HUDEP-2 (cell line): ENCODE results near the gene APOL3.
A peak's percentile ranks its signal among the peaks of the same experiment; 100 is the strongest.
"Not testable (repeated sequence)": the region's sequence is repeated elsewhere in the genome, so short reads cannot be mapped to it uniquely, and the experiment has no call there.

Experiments
- DNase-seq, 76 experiments: peaks; one replicate each; lab custom pipeline; 2025; ENCODE audit not compliant: unreplicated experiment in 76 of 76; lab: John Stamatoyannopoulos, UW

Gene APOL3

DNA sequence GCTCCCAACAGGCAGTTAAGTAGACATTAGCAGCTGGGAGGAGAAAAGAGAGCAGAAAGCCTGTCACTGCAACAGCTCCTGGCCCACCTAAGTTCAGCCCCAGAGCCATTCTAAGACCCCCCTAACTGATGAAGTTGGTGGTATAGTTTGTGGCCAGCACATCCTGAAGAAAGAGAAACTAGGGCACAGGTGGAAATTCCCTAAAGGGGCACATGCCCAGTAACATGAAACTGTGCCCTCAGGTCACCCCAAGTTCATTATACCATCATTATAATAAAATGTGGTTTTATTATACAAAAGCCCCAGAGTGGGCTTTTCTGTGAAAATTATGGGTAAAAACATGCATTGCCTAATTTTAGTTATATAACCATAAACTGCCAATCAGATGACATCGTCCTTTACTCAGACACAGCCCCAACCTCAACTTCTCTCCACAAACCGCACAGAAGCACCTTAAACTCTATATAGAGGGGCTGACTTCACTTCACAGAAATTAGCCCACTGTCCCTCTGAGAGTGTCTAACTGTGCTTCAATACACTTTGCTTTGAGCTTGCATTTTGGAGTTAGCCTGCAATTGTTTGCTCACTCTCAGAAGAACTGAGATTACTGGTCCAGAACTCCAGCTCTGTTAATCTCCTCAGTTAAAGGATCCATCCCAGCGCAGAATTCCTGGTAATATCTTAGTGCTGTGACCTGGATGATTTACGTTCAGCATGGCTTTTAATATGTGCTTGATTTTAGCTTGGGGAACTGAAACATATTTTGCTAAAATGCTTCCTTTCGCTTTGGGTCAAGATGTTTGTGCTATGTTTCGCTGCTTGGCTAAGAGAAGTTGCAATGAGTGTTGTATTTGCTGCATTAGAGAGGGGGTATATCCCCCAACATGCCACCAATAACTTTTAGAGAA is 1.8 kb upstream of the APOL3 start:
- no peak for DNase-seq

DNA sequence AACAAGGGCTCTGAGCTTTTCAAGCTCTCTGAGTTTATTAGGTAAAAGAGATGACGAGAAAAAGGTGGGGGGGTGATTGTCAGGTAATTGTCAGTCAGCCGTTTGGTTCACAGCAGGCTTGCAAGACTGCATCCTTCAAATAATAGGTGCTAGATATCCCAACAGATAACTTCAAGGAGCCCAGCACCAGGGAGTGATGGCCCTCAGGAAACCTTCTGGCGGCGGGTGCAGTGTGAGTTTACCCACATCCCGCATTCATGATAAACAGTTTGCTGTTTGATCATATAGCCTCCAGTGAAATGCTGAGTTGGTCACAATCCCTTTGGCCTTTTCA is 1.2 kb upstream of the APOL3 start:
- DNase-seq, result not testable (repeated sequence)

DNA sequence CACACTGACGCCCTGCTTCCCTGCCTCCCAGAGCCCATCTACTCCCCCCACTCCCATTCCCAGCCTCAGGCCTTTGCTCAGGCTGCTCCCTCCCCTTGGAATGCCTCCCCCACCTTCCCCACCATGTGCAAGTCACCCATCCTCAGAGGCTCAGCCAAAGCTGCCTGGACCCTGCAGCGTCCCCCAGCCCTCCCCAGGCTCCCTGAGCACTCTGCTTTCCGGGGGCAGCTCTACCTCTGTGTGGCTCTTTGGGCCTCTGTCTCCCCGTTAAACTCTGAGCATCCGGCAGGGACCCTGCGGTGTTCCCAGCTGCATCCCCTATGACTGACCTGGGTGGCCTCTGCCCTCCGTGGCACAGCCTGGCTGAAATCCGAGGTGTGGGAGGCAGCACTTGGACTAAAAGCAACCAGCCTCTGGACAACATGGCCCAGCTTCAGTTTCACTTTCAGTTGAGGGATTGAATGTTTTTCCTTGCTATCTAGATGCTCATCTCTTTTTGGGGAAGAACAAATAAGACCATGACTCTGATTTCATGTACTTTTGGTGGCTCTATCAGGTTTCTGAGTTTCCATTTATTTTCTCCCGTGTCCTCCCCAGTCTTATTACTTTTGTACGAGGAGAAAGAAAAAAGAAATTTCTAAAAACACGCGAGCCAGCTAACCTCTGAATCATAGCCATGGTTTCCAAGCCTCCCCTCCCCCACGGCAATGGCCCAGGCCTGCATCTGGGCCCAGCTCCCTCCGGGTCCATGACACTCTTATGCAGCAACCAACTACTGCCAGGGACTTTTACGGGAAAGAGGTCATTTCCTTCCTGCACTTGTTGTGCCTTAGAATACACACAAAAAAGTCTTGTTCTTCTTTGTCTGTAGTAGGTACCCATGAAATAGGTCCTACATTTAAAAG is 3.8 kb downstream of the APOL3 start:
- DNase-seq, result peak in 7 of 76 experiments; percentile 7 to 31 (median 16)

DNA sequence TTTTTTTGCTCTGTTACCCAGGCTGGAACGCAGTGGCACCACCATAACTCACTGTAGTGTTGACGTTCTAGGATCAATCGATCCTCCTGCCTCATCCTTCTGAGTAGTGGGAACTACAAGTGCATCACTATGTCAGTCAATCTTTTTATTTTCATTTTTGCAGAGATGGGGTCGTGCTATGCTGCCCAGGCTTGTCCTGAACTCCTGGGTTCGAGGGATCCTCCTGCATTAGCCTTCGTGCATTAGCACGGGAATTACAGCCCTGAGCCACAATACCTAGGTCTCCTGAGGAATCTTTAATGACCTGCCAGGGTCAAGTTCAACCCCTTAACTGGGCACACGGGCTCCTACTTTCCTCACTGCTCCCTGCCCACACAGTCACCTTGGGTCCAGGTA is 4.4 kb downstream of the APOL3 start:
- no peak for DNase-seq

DNA sequence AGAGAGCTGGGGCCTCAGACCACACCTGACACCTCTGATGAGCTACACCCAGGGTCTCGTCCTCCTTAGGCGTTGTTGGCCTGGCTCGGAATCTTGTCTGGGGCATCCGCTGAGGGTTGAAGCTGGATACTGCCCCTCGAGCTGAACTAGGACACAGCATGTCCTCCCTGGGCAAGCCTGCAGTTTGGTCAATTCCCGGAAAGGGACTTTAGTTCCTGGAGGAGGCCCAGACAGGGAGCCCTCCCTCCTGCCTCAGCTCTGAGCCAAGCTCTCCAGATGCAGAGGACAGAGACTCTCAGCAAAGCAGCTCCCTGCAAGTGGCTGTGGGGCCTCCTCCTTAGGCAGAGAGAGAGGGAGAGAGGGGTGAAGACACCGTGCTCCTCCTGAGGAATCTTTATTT is 4.9 kb downstream of the APOL3 start:
- peak in 2 of 76 experiments; percentile 11 to 12 for DNase-seq

DNA sequence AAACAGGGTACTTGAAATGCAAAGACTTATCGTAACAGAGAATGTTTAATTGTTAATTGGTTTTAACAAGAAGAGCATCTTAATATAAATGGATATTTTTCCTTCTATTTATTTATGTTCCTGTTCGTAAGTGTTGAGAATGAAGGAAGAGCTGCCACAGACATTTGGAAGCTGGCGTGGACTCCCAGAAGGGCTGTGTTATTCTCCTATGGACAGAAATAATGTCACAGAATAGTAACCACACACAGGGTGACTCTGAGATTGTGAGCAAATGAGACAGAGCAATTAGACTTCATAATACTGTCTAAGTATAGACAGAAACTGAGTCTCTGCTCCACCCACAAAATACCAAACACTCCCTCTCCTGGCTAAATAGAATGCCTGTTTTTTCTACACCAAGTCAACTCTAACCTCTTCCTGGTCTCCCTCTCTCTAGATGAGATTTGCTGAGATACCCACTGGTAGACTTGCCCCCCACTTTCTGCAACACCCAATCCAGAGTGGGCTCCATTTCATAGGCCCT is 6.1 kb downstream of the APOL3 start:
- no peak for DNase-seq

DNA sequence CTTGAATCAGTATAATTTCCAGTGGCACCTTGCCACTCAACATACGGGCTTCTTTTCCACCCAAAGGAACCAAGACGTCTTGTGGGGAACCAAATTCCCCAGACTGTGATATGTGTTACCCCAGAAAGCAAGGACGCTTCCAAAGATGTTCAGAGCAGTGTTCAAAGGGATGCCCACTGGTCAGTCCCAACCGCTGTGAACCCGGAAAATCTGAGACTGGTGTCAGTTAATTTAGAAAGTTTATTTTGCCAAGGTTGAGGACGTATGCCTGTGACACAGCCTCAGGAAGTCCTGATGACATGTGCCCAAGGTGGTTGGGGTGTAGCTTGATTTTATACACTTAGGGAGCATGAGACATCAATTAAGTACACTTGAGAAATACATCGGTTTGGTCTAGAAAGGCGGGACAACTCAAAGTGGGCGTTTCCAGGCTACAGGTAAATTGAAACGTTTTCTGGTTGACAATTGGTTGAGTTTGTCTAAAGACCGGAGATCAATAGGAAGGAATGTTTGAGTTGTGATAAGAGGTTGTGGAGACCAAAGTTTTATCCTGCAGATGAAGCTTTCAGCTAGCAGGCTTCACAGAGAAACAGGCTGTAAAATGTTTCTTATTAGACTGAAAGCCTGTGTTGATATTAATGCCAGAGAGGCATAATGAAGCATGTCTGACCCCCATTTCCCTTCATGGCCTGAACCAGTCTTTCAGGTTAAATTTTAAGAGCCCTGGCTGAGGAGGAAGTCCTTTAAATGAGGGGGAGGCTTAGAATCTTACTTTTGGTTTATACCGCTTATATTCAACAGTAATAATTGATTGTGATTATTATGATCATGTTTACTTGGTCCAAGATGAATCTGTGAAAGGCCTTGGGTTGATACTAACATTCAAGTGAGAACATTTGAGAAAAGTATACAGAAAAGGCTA is 6.8 kb downstream of the APOL3 start:
- no peak for DNase-seq

DNA sequence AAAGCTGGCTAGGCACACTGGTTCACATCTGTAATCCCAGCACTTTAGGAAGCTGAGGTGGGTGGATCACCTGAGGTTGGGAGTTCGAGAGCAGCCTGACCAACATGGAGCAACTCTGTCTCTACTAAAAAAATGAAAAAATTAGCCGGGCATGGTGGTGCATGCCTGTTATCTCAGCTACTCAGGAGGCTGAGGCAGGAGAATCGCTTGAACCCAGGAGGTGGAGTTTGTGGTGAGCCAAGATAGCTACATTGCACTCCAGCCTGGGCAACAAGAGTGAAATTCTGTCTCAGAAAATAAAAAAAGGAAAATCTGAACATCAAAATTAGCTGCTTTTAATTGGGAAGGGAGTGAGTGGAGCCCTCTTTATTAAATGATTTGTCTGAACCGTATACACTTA is 7.7 kb downstream of the APOL3 start:
- peak in 11 of 76 experiments; percentile 5 to 42 (median 15) for DNase-seq

DNA sequence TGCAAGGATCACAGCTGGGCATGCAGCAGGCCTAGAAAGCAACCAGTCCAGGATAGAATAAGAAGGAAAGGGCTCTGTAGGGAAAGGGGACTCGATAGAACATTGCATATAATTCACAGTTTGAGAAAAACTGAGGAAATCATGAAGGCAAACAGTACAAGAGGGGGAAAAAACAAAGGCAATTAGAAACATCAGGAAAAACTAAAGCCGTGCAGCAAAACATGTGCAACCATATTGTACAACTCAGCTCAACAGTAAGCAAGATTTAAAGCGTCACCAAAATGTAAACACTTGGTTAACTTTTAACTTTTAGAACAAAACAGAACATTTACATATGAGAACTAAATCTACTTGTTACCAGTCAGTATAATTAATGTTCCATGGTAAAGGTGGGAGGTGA is 8.5 kb downstream of the APOL3 start:
- no peak for DNase-seq

DNA sequence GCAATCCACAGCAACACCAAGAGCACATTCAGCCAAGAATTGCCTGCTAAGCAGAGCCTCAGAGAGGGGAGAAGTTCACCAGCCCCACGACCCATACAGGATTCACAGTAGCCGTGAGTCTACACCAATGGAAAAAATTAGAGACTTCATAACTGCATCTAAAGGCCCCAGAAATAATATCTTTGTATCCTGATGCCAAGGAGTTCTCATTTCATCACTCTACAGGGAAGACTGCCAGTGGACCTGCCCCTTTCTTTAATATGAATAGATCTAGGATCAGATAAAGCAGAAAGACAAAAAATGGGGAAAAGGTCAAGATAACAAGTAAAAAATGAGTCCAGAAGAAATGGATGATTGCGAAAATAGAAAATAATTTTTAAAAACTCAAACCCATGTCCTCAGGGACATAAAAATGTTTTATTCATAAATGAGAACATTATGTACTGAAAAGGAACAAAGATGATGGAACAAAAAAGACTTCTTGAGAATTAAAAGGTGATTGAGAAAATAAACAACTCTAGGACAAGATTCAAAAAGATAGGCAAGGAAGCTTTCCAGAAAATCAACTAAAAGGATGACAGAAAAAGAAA is 9.5 kb downstream of the APOL3 start:
- peak in 1 of 76 experiments; percentile 5 for DNase-seq

DNA sequence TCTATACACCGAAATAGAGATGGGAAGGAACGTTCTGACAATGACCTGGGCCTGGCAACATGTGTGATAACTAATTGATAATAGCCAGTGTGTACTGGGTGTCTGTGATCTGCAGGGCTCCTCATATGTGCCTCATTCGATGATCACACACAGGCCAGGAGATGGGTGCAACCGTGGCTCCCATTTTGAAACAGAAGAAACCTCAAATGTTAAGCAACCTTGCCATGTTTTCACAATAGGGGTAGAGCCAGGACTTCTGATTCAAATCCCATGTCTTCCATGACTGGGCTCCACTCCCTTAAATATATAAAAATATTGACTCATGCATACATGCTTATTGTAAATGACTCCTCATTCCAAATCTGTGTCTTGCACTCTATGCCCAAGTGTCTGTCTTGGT is 11.1 kb downstream of the APOL3 start:
- peak in 3 of 76 experiments; percentile 4 to 20 (median 19) for DNase-seq

DNA sequence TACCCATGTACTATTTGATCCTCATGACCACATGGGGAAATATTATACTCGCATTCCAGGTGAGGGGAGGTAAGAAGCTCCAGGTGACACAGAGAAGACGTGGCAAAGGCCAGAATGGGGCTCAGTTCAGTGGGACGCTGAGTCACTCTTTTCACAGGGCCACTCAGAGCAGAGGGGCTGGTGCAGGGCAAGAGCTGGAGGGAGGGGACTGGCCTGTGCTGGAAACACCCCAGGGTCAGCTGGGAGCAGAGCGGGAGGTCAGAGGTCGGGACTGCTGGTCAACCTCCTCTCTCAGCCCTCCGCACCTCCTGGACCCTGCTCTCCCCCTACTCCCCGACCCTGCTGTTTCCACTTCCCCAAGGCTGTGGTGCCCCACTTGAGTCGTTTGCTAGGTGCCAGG is 12.1 kb downstream of the APOL3 start:
- no peak for DNase-seq

DNA sequence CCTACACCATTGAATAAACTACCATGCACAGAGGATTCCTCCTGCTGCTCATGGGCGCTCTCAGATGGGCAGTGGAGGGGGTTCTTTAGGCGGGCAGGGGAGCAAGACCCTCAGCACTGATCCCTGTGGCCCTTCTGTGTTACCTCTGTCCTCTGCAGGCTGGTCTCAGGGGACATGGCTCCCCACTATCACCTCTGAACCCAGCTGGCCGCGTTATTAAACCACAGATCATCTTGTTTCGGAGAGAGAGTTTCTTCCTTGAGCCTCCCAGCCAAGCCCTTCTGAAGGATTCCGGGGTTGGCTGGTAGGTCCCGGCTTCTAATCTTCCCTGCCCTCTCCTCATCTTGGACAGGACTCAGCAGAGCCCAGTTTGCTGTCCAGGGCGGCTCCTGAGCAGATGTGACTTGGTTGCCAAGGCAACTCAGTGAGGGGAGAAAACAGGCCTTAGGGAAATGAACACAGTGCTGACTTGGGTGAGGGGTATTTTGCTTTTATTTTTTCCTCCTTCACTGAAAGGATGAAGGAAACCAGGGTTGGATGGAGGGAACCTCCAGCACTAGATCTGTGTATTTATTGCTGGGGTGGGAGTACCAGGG is 13.3 kb downstream of the APOL3 start:
- DNase-seq, result no peak

DNA sequence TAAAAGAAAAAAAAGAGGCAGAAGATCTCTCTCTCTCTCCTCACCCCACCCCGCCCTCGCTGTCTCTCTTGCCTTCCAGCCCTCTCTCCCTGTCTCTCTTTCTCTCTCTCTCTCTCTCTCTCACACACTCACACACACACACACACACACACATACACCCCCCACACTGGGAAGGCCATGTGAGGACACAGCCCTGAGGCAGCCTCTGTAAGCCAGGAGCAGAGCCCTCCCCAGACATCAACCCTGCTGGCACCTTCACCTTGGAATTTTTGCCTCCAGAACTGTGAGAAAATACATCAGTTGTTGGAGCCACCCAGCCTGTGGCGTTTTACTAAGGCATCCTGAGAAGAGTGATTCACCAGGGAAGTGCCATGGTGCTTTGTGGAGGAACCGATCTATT is 14.7 kb downstream of the APOL3 start:
- DNase-seq, result no peak

DNA sequence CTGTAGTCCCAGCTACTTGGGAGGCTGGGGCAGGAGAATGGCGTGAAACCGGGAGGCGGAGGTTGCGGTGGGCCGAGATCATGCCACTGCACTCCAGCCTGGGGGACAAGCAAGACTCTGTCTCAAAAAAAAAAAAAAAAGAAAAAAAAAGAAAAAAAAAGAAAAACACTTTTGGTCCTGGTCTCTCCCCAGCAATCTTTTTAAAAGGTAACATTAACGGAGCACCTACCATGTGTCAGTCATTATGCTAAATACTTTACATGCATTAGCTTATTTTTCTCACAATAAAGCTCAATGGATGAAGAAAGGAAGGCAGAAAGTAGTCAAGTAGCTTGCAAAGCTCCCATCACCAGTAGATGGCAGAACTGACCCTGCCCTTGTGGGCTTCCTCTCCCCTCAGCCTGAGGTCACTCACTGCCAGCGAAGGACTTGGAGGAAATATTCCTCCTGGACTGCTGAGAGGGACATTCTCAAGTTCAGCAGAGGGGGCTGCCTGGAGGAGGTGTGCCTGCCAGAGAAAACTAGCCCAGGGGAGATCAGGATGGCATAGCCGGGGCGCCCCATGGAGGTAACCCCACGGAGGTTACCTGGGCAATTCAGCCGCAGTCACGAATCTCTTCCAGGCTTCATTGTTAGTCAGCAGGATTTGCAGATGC is 15.5 kb downstream of the APOL3 start:
- peak in 28 of 76 experiments; percentile 5 to 47 (median 18) for DNase-seq

DNA sequence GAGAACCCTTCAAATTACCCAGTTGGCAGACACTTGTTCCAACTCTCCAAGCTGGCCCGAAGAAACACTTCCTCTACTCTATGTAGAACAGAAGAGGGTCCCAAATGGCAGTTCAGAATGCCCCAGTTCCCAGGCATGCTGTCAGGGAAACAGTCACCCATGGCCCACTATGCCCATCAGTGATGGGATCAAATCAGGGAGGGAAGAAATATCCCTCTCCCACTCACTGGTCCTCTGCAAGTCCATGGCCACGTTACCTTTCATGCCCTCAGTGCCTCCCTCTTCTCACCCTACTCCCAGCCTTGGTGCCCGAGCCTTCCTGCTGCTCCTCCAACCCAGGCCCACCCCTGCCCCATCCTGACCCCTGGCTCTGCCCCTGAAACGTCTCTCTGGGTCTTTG is 16.6 kb downstream of the APOL3 start:
- no peak for DNase-seq

DNA sequence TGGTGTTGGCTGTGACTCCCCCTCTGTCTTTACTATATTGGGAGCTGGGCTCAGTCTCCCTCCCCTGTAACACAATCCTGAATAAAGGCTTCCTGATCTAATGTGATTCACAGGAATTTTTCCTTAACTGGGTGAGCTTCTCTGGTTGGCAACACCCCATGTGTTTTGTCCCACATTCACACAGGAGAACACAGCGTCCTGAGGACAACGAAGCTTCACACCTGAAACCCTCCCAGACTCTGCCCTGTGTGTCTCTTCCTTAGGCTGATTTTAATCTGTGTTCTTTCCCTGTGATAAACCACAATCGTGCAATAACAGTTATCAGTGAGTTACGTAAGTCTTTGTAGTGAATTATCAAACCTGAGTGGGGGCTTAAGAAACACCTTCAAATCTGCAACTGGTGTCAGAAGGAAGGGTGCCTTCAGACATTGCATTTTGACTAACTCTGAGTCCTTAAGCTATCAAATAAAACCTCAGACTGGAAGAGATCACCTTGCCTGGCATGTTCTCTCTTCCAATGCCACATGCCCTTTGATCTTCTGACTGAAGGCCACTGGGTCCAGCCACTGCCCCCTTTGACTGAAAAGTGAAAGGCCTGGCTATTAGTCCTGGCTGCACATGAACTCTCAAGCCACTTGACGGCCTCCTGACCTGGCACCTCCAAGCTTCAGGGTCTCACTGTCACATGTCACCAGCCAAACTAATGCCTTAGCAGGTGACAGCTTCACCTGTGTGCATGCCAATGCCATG is 17.3 kb downstream of the APOL3 start:
- no peak for DNase-seq

DNA sequence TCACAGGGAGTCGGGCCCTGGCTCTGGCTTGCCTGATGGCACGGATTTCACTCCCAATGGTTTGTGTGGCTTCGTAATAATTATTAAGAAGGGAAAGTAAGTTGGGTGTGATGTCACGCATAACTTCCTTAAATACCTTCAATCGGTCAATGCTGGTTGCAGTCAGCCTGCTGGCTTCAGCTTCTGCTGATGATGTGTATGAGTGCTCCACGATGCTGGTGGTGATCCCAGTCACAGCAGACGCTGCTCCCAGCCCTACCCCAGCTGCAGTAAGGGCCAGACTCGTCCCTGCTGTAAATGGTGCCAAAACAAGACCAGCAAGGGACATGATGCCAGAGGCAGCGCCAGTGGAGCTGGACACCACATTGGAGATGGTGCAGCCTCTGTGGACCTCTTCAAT is 19.1 kb downstream of the APOL3 start:
- no peak for DNase-seq
